NCI-H1417 treated with DMSO at 0.1 percent for 48 hours (cell line): Measurements from ENCODE around the gene DNAJC18.
A peak's percentile ranks its signal among the peaks of the same experiment; 100 is the strongest.

ENCODE experiments used
- DNase-seq: peaks from one replicate; lab custom pipeline; 2025; lab: John Stamatoyannopoulos, UW

Gene DNAJC18

GRCh38 chr5:139403787-139404483 is 35.4 kb downstream of the DNAJC18 start, which contains the start of gene SPATA24:
Gene SPATA24, minus strand, starts transcription at chr5:139404089. Its CDS starts 29 bp downstream, at chr5:139404060.
- DNase-seq, result peak; percentile 61

GRCh38 chr5:139403418-139403786 is 35.9 kb downstream of the DNAJC18 start:
- no peak for DNase-seq

DNA sequence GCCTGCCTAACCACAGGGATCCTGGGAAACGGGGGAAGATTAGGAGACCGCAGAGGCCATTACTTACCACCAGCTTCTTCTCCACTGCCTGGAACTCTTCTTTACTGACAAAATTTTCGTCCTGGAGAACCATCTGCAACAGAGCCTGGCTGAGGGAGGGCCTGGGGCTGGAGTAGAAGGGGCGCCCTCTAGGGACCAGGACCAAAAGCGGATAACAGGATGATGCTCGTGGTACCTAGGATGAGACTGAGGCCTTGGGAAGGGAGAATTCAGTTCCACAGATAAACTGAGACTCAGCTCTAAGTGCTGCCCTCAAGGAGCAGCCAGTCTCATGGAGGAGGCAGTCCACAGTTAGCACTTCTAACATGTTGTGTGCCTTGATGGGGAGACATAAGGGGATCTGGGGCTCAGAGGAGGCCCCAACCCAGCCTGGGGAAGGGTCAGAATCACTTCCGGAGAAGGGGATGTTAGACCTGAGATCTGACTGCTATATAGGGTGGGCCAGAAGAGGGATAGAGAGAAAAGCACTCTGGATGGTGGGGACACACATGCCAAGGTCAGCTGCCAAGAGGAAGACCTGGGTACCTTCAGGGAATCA is 36.7 kb downstream of the DNAJC18 start:
- DNase-seq, result no peak

DNA sequence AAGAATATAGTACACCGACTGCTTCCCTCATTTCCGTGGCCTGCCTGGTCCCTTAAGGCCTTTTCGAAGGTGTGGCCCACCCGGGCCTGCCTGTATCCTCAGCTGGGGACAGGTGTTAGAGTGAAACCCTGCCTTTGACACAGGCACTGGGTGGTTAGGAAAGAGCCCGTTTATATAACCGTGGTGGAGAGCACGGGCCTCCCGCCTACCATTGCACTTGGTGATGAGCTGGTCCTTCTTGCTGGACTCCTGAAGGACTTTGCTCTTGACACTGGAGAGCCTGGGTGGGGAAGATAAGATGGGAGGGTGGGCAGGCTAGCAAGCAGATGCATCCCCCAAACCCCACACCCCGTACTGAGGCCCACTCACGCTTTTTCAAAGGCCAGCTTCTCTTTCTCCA is 37.8 kb downstream of the DNAJC18 start:
- DNase-seq, result no peak

GRCh38 chr5:139399501-139400121 is 39.7 kb downstream of the DNAJC18 start:
- no peak for DNase-seq

DNA sequence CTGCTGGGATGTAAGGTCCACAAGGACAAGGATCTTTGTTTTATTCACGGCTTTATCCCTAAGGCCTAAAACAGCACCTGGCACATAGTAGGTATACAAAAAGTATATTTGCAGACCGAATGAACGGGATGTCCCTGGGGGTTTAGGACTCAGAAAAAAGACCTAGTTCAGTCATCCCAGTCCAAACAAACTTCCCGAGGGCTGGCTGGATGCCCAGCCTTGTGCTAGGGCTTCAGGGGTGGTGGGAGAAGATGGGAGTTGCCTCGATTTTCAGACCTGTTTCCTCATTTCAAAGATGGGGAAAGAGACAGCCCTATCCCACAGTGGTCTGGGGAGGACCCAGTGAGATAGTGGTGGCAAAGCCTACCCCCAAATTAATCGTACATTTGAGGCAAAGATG is 41.4 kb downstream of the DNAJC18 start:
- DNase-seq, result no peak

DNA sequence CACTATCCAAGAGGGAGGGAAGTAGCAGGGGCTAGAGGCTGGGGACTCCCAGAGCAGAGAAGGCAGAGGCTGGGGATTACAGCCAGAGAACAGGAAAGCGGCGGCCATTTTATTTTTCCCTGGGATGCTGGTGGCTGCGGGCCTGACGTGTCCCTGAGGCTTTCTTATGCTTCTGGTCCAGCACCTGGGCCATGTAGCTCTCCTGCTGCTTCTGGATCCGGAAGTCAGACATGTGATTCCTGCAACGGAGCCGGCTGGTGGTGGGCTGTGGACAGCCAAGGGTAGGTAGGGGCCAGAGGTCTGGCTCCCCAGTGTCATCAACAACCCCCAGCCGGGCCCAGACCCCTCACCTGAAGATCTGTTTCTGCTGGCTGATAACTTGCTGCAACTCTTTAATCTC is 42.6 kb downstream of the DNAJC18 start:
- no peak for DNase-seq

GRCh38 chr5:139395844-139396640 is 43.3 kb downstream of the DNAJC18 start:
- DNase-seq, result no peak

- no peak for DNase-seq
Measured at GRCh38 chr5:139394654-139395566, 44.4 kb downstream of the DNAJC18 start, which contains the start of gene PROB1. Gene PROB1, minus strand, starts transcription at chr5:139395104. Its CDS starts 23 bp downstream, at chr5:139395081.

DNA sequence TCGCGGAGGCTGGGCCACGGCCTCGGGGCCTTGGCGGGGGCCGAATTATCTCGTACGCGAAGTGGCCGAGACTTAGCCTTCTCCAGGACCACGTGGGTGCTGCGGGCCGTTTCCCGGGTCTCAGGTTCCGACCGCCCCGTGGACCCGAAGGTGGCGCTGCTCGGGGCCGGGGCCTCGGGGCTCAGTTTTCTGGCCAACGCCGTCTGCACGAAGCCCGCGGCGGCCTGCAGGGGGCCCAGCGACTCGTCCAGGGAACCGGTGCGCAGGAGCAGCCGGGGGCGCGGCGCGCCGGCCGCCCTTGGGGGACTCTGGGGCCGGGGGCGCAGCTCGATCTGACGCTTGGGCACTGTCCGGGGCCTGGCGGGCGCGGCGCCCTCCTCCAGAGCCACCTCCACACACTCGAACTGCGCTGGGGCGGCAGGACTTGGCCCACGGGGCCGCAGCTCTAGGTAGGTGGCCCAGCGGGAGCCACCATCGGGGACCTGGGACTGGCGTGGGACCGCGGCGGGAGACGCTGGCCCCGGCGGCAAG is 45.1 kb downstream of the DNAJC18 start:
- DNase-seq, result no peak

- DNase-seq, result no peak
Measured at GRCh38 chr5:139393497-139394122, 45.7 kb downstream of the DNAJC18 start.

- DNase-seq, result no peak
Measured at GRCh38 chr5:139392678-139393496, 46.4 kb downstream of the DNAJC18 start.

DNA sequence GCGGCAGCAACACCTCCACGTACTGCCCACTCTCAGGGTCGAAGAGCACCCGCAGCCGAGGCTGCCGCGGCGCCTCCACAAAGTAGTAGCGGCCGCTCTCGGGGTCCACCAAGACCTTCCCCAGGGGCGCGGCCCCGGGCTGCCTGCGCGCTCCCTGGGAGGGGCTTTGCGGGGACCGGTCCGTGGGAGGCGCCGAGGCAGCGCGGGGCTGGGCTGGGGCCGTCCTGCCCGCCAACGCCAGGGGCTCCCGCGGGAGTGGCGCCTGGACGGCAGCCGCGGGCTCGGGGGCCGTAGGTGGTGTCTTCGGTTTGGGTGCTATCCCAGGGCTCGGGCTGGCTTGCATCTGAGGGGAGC is 47.0 kb downstream of the DNAJC18 start:
- no peak for DNase-seq

GRCh38 chr5:139391570-139392323 is 47.6 kb downstream of the DNAJC18 start:
- no peak for DNase-seq

DNA sequence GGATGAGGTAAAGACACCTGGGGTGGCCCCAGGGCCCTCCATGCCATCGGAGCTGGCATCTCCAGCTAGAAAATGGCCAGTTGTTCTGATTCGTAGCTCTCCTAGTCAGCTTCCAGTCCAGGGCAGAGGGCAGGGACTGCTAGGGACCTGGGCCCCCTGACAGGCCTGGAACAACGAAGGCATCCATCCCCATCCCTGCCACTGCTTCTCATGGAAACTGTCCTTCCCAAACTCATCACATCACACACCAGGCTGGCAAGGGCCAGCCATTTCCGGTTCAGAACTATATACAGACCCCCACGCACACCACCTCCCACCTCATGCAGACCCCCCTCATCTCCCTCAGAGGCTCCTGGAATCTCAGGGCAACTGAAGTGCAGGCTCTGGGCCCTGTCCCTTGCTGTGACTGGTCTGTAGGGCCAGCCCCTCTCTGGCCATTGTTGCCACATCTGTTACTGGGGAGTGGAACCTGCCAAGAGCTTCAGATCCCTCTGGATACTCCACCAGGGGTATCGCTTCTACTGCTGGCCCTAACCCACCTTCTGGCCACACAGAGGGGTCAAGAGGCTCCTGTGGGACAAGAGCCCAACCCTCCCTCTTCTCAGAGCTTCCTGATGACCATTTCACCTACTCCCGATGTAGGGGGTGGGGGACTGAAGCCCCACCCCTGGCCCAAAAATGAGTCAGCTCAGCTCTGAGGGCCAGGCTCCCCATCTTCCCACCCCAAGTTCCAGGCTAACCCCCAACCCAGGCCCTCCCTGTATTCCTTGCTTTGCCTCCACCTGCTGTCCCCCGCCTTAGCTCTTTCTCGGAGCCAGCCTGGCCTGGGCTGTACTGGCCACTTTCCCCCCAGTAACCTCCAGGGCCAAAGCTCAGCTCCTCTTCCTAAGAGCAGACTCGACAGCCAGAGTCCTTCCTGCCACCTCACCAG is 48.4 kb downstream of the DNAJC18 start:
- DNase-seq, result no peak

- DNase-seq, result no peak
Measured at GRCh38 chr5:139389701-139390638, 49.4 kb downstream of the DNAJC18 start, which contains the start of gene MZB1. Gene MZB1, minus strand, starts transcription at chr5:139389913. Its CDS starts 57 bp downstream, at chr5:139389856.
